ENCODE data around the gene PPP6R2. TPM values are rescaled to one million over a fixed set of nuclear protein-coding genes. Genes with fewer than 3 reads are reported as not detected.

PPP6R2 gene
- total RNA-seq, 1 donor, result 61.2 TPM

DNA sequence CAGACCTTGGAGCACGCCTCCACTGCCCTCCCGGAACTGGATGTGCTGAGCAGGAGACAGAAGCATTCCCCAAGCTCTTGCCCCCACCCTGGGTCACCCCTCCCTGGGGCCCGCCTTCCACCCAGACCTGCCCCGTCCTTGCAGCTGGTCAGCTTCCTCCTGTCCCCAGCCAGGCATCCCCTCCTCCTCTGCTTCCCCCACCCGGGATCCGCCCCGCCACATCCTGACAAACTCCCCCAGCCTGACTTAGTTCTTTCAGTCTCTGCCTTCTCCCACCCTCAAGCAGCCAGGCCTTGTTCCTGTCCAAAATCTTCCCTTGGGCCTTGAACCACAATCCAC is 34.6 kb upstream of the PPP6R2 start:
- H3K27ac ChIP-seq (ENCODE audit: low read depth, low read length), result peak overlapping the region; percentile 37
- no peaks in the 10 kb centered on the region for H3K27me3 ChIP-seq (ENCODE audit: insufficient read depth, low read length)
- H3K4me3 ChIP-seq (ENCODE audit: insufficient read depth, low read length), result no peak overlapping the region
- no peaks in the 10 kb centered on the region for H3K9me3 ChIP-seq (ENCODE audit: low read depth, low read length)
- no peak overlapping the region for H3K4me2 ChIP-seq (ENCODE audit: insufficient read depth, low read length)
- H3K36me3 ChIP-seq (ENCODE audit: insufficient read depth, low read length), result no peaks in the 10 kb centered on the region
- peaks cover 35% of the 10 kb centered on the region for H3K79me2 ChIP-seq (ENCODE audit: insufficient read depth, low read length)
- TF ChIP-seq, protein P1, sequence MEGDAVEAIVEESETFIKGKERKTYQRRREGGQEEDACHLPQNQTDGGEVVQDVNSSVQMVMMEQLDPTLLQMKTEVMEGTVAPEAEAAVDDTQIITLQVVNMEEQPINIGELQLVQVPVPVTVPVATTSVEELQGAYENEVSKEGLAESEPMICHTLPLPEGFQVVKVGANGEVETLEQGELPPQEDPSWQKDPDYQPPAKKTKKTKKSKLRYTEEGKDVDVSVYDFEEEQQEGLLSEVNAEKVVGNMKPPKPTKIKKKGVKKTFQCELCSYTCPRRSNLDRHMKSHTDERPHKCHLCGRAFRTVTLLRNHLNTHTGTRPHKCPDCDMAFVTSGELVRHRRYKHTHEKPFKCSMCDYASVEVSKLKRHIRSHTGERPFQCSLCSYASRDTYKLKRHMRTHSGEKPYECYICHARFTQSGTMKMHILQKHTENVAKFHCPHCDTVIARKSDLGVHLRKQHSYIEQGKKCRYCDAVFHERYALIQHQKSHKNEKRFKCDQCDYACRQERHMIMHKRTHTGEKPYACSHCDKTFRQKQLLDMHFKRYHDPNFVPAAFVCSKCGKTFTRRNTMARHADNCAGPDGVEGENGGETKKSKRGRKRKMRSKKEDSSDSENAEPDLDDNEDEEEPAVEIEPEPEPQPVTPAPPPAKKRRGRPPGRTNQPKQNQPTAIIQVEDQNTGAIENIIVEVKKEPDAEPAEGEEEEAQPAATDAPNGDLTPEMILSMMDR (IDR thresholded peaks at IDR 0.05; ENCODE audit: extremely low read depth, low read depth, low read length), result no peak
- no peak overlapping the region for H2AFZ ChIP-seq (ENCODE audit: low read length)
- peaks cover 43% of the 10 kb centered on the region for H3K4me1 ChIP-seq (ENCODE audit: insufficient read depth, low read length)
- DNase-seq (ENCODE audit: insufficient read length, low spot score, missing footprints), result peak; percentile 95
- peaks cover 18% of the 10 kb centered on the region for H4K20me1 ChIP-seq (ENCODE audit: insufficient read depth, low read length)

DNA sequence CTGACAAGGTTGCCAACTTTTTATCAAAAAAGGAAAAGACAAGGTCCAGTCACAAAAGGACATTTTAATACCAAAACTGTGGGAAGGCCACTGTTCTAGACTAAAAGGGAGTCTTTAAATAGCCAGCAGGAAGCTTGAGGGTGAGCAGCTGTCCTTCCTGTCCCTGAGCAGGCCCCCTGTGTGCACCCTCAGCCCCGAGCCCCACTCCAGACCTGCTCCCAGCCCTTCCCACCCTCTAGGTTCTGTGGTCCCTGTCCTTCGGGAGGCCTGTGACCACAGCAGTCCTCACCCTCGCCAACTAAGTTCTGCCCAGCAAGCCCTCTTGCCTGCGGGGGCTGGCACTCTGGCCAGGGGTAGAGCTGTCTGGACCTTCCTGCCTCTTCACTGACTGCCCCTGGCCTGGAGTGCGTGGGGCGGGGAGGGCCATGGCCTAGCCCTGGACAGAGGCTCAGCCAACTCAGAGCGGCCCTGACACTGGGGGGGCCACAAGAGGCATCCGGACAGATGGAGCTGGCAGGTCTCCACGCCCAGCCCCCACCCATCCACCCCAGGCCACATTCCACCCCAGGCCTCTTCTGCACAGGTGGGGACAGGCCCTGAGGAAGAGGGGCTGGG is 34.0 kb upstream of the PPP6R2 start:
- Histone ChIP-seq H3K4me2 (ENCODE audit: insufficient read depth, low read length) (no peak overlapping the region), H3K4me1 (ENCODE audit: insufficient read depth, low read length) (peaks cover 38% of the 10 kb centered on the region), H3K27ac (ENCODE audit: low read depth, low read length) (peak overlapping the region; percentile 37), H3K36me3 (ENCODE audit: insufficient read depth, low read length) (no peaks in the 10 kb centered on the region), H3K27me3 (ENCODE audit: insufficient read depth, low read length) (no peaks in the 10 kb centered on the region), H3K9me3 (ENCODE audit: low read depth, low read length) (no peaks in the 10 kb centered on the region), H3K79me2 (ENCODE audit: insufficient read depth, low read length) (peaks cover 29% of the 10 kb centered on the region), H3K4me3 (ENCODE audit: insufficient read depth, low read length) (no peak overlapping the region), H2AFZ (ENCODE audit: low read length) (no peak overlapping the region), H4K20me1 (ENCODE audit: insufficient read depth, low read length) (peaks cover 13% of the 10 kb centered on the region)
- DNase-seq (ENCODE audit: insufficient read length, low spot score, missing footprints), result peak; percentile 93
- TF ChIP-seq, protein P1 (IDR thresholded peaks at IDR 0.05; ENCODE audit: extremely low read depth, low read depth, low read length), result no peak

DNA sequence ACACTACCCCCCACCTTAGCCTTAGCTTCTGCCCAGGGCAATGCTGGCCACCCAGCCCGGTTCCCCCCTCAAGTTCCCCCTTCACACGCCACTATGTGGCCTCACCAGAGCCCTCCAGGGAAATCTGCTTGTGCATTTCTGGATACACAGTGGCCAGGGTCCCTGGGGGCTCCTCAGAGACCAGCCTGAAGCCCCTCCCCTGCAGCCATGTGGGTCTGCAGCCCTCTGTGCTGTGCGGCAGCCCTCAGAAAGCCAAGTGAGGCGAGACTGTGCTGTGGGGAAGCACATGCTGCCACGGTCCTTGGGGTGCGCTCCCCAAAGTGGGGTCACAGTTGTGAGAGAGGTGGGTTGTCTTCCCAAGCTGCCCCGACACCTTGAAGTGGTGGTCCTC is 33.5 kb upstream of the PPP6R2 start:
- no peaks in the 10 kb centered on the region for H3K27me3 ChIP-seq (ENCODE audit: insufficient read depth, low read length)
- H3K36me3 ChIP-seq (ENCODE audit: insufficient read depth, low read length), result no peaks in the 10 kb centered on the region
- H3K4me3 ChIP-seq (ENCODE audit: insufficient read depth, low read length), result no peak overlapping the region
- H3K27ac ChIP-seq (ENCODE audit: low read depth, low read length), result no peak overlapping the region
- no peak overlapping the region for H3K4me2 ChIP-seq (ENCODE audit: insufficient read depth, low read length)
- no peaks in the 10 kb centered on the region for H3K9me3 ChIP-seq (ENCODE audit: low read depth, low read length)
- peaks cover 25% of the 10 kb centered on the region for H3K79me2 ChIP-seq (ENCODE audit: insufficient read depth, low read length)
- peaks cover 34% of the 10 kb centered on the region for H3K4me1 ChIP-seq (ENCODE audit: insufficient read depth, low read length)
- peaks cover 10% of the 10 kb centered on the region for H4K20me1 ChIP-seq (ENCODE audit: insufficient read depth, low read length)
- TF ChIP-seq, protein P1 (IDR thresholded peaks at IDR 0.05; ENCODE audit: extremely low read depth, low read depth, low read length), result no peak
- no peak for DNase-seq (ENCODE audit: insufficient read length, low spot score, missing footprints)
- H2AFZ ChIP-seq (ENCODE audit: low read length), result no peak overlapping the region

DNA sequence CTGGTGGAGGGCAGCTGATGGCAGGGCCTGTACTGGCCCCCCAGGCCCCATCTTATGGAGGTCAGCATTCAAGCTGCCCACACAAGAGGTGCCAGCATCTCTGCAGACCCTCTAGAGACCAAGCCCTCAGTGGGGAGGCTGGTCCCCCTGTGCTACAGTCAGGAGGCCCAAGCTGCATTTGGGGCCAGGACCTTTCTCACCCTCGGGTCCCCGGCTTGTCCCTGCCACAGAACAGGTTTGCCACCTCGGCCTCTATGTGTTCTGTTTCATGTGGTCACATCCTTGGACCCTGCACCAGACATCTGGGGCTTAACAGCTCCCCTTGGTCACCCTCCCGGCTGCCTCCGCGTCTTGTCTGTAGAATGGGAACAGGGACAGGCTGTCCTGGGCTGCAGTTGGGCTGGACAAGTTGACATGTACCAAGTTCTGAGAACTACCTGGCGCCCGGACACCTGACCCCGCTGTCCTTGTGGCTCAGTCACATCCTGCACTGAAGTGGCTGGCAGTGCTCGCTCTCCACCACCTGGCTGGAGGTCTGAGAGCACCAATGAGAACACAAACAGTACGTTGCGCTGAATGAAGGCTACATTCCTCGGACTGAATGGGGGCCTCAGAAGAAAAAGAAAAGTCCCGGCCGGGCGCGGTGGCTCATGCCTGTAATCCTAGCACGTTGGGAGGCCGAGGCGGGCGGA is 33.0 kb upstream of the PPP6R2 start:
- Histone ChIP-seq H3K4me2 (ENCODE audit: insufficient read depth, low read length) (no peak overlapping the region), H3K4me1 (ENCODE audit: insufficient read depth, low read length) (peaks cover 28% of the 10 kb centered on the region), H3K27ac (ENCODE audit: low read depth, low read length) (no peak overlapping the region), H3K79me2 (ENCODE audit: insufficient read depth, low read length) (peaks cover 19% of the 10 kb centered on the region), H2AFZ (ENCODE audit: low read length) (no peak overlapping the region), H3K27me3 (ENCODE audit: insufficient read depth, low read length) (no peaks in the 10 kb centered on the region), H3K4me3 (ENCODE audit: insufficient read depth, low read length) (no peak overlapping the region), H4K20me1 (ENCODE audit: insufficient read depth, low read length) (peaks cover 5% of the 10 kb centered on the region), H3K36me3 (ENCODE audit: insufficient read depth, low read length) (no peaks in the 10 kb centered on the region), H3K9me3 (ENCODE audit: low read depth, low read length) (no peaks in the 10 kb centered on the region)
- peak; percentile 47 for DNase-seq (ENCODE audit: insufficient read length, low spot score, missing footprints)
- TF ChIP-seq, protein P1 (IDR thresholded peaks at IDR 0.05; ENCODE audit: extremely low read depth, low read depth, low read length), result no peak
